ENCODE measurements around the gene USHBP1. TPM values are rescaled to one million over a fixed set of nuclear protein-coding genes. Genes with fewer than 3 reads are reported as not detected.

USHBP1 gene
- polyA plus RNA-seq, 2 of the 4 experiments (the other 2 are of a cell fraction), result 0.03 TPM; not detected in 1

- peak within 1 kb of the TSS; percentile 93 for H3K4me2 ChIP-seq
- POLR2A ChIA-PET, result interaction anchor here (0.6 to 2.1 kb wide), 12 partner anchors 11 to 555 kb away, joined by 3 to 18 read pairs (median 4); partner anchors contain the start of genes BABAM1, MYO9B, OCEL1 and TMEM38A
- TF ChIP-seq RARB (CRISPR knock-in tag; IDR thresholded peaks at IDR 0.05), result no peak
- TF ChIP-seq JUN (IDR thresholded peaks at IDR 0.05), result peak; percentile 33 to 92; a peak in 3 of 5 replicates
- no peak for TF ChIP-seq FOSL2 (IDR thresholded peaks at IDR 0.05)
- no peak for TF ChIP-seq FOSL2 (CRISPR knock-in tag; IDR thresholded peaks at IDR 0.05)
- TF ChIP-seq HMGXB4 (CRISPR knock-in tag; IDR thresholded peaks at IDR 0.05; ENCODE audit: borderline replicate concordance), result no peak
- TF ChIP-seq NR3C1 (IDR thresholded peaks at IDR 0.05), result no peak
- no peak for TF ChIP-seq SREBF2 (IDR thresholded peaks at IDR 0.05)
- TF ChIP-seq MAFK (IDR thresholded peaks at IDR 0.05; ENCODE audit: partially characterized antibody), result no peak
- no peak for TF ChIP-seq CBX8 (IDR thresholded peaks at IDR 0.05)
- TF ChIP-seq RFX5 (IDR thresholded peaks at IDR 0.05), result no peak
- TF ChIP-seq CTCF (IDR thresholded peaks at IDR 0.05), result no peak
- TF ChIP-seq KDM5A (IDR thresholded peaks at IDR 0.05), result 0 out of 2 replicates have a peak, but pooled peaks have one; percentile 47
- TF ChIP-seq PHF8 (IDR thresholded peaks at IDR 0.05; ENCODE audit: borderline replicate concordance, low read depth), result peak; percentile 95
- peak; percentile 19; the same call in 1 of the 2 replicates for TF ChIP-seq GATA3 (IDR thresholded peaks at IDR 0.05; ENCODE audit: borderline replicate concordance)
- no peak for TF ChIP-seq HOXA7 (CRISPR knock-in tag; IDR thresholded peaks at IDR 0.05)
- TF ChIP-seq ELK1 (IDR thresholded peaks at IDR 0.05; ENCODE audit: low read depth, low read length), result no peak
- TF ChIP-seq EHF (CRISPR knock-in tag; IDR thresholded peaks at IDR 0.05), result no peak
- no peak for TF ChIP-seq REST (IDR thresholded peaks at IDR 0.05)
- no peak for TF ChIP-seq CHD2 (IDR thresholded peaks at IDR 0.05; ENCODE audit: low read length, partially characterized antibody)
- no peak for TF ChIP-seq HDAC2 (IDR thresholded peaks at IDR 0.05)
- TF ChIP-seq USF2 (IDR thresholded peaks at IDR 0.05), result no peak
- peak; percentile 75 for TF ChIP-seq PBX3 (IDR thresholded peaks at IDR 0.05)
- TF ChIP-seq RNF2 (IDR thresholded peaks at IDR 0.05; ENCODE audit: borderline replicate concordance, low read depth), result no peak
- no peak for TF ChIP-seq ZNF302 (CRISPR knock-in tag; IDR thresholded peaks at IDR 0.05)
- TF ChIP-seq CBX2 (IDR thresholded peaks at IDR 0.05; ENCODE audit: borderline replicate concordance, low read depth), result no peak
- TF ChIP-seq HES2 (IDR thresholded peaks at IDR 0.05), result no peak
- no peak for TF ChIP-seq EP300 (IDR thresholded peaks at IDR 0.05)
- TF ChIP-seq MYC (IDR thresholded peaks at IDR 0.05; ENCODE audit: borderline replicate concordance, low read length), result no peak
- TF ChIP-seq NPAS2 (CRISPR knock-in tag; IDR thresholded peaks at IDR 0.05; ENCODE audit: borderline replicate concordance), result no peak
These were observed 49.2 kb downstream of the USHBP1 start, which contains the start of gene USE1 for GRCh38 chr19:17215127-17215971. Gene USE1, plus strand, starts transcription at chr19:17215357. Its CDS starts 49 bp downstream, at chr19:17215406.

More at GRCh38 chr19:17215127-17215971, 49.2 kb downstream of the USHBP1 start, which contains the start of gene USE1:
- Histone ChIP-seq H3K4me3 (peak within 1 kb of the TSS; percentile 60), H3K9me3 (no peaks in the 10 kb centered on the region), H3K27ac (peak within 1 kb of the TSS; percentile 97), H3K4me1 (peaks cover 14% of the 10 kb centered on the region)
- DNase-seq (ENCODE audit: low read depth in 1 of 2, low spot score in 1 of 2) (peak; percentile 76 to 91), ATAC-seq (peak; percentile 92 to 95), FAIRE-seq (no peak)
- 13% methylated on average over 13 of the region's 56 CpGs for WGBS (ENCODE audit: missing lambda C conversion rate)
- CTCF ChIA-PET, result interaction anchor here (1.4 to 1.6 kb wide), 2 partner anchors 10 to 44 kb away, joined by 3 to 4 read pairs; no protein-coding TSS in a partner anchor
